Upper lobe of left lung (tissue), 6 donors: ENCODE data around the gene ABLIM3. TPM values are rescaled to one million over a fixed set of nuclear protein-coding genes. Genes with fewer than 3 reads are reported as not detected.
A peak's percentile ranks its signal among the peaks of the same experiment; 100 is the strongest.

ENCODE experiments used
- ATAC-seq, 2 donors: fragments of 200-7000 bp; cut with Tn5 transposase; one replicate each; pipeline ENCODE4 v1.9.1; 2022; ENCODE audit warnings: mild to moderate bottlenecking in 2 of 2, moderate library complexity in 2 of 2; ENCODE audit not compliant: low FRiP score in 2 of 2
- DNase-seq, 2 donors: peaks; one replicate each; pipeline ENCODE4 v3.0.0-alpha.2; 2019 to 2020
- H3K27ac ChIP-seq, 4 donors: fragments of 200-600 bp; sonication (generic); one replicate each; pipeline ENCODE4 v1.5.1; 2016 to 2019
- H3K27me3 ChIP-seq, 4 donors: fragments of 200-600 bp; sonication (generic); one replicate each; pipeline ENCODE4 v1.5.1; 2017 to 2019
- H3K36me3 ChIP-seq, 4 donors: fragments of 200-600 bp; sonication (generic); one replicate each; pipeline ENCODE4 v1.5.1; 2016 to 2019
- H3K4me1 ChIP-seq, 4 donors: fragments of 200-600 bp; sonication (generic); one replicate each; pipeline ENCODE4 v1.5.1; 2018 to 2019
- H3K4me3 ChIP-seq, 4 donors: fragments of 200-600 bp; sonication (generic); one replicate each; pipeline ENCODE4 v1.5.1; 2017 to 2019; ENCODE audit warnings: mild to moderate bottlenecking in 2 of 4, moderate library complexity in 1 of 4
- H3K9me3 ChIP-seq, 4 donors: fragments of 200-600 bp; sonication (generic); one replicate each; pipeline ENCODE4 v1.5.1; 2018 to 2019
- EP300 ChIP-seq, 4 donors: sonication (generic); formaldehyde crosslinking; IDR thresholded peaks; one replicate each; pipeline ENCODE4 v1.5.1; 2017; ENCODE audit warnings: antibody characterized with exemption in 4 of 4, control low read depth in 2 of 4
- POLR2A ChIP-seq, 4 donors: fragments of 450-650 bp; IDR thresholded peaks; one replicate each; pipeline ENCODE4 v1.5.1; 2016 to 2017; ENCODE audit warnings: antibody characterized with exemption in 4 of 4, mild to moderate bottlenecking in 2 of 4
- POLR2AphosphoS5 ChIP-seq, 2 donors: sonication (generic); formaldehyde crosslinking; IDR thresholded peaks; one replicate each; pipeline ENCODE4 v1.5.1; 2017; ENCODE audit warnings: antibody characterized with exemption in 2 of 2
- WGBS, 2 donors: methylation state at CpG; one replicate each; pipeline ENCODE4 v1.1.5; 2017 to 2018; 5-methylcytosine and 5-hydroxymethylcytosine counted together
- total RNA-seq, 6 donors: library from RNA; depleted of rRNA in 4 of 6; stranded (reverse); fragments of >200 nt in 4 of 6; gene quantifications; one replicate each; pipeline versions ENCODE4 v1.1.0 to v1.2.1, GENCODE V29; 2016 to 2021
- TF ChIP-seq, protein P1 (sequence below), 6 experiments: fragments of 450-650 bp in 4 of 6; fragments of 200-600 bp in 2 of 6; sonication (generic) in 2 of 6; IDR thresholded peaks; one replicate each; pipeline ENCODE4 v1.5.1; 2016 to 2019; ENCODE audit warnings: antibody characterized with exemption in 6 of 6
- donor health status: DM: no; HTN: no; CAD: no; lungs with moderate emphysema.
- donor health status: DM: no; HTN: yes; CAD: no; lungs with severe emphysema.

Gene ABLIM3
- total RNA-seq, 6 donors from 2014 or later, result 7.2 to 38.0 (median 21.0) TPM

DNA sequence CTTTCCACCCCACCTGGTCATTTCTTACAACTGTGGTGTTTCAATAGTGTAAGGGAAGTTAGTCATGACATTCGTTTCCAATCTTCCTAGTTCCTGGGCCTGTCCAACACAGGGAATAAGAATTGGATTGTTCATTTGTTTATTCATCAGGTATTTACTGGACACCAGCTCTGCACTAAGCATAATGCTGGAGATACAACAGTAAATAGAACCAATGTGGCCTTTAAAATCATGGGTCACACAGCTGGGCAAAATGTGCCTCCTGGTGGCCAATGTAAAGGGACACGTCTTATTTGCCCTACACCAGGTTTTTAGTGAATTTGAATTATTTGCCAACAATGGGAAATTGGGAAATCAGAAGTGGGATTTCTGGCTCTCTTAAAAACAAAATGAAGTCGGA is 10.4 kb downstream of the ABLIM3 start:
- Histone ChIP-seq H3K36me3 (no peaks in the 10 kb centered on the region), H3K9me3 (no peaks in the 10 kb centered on the region), H3K4me3 (no peak overlapping the region), H3K4me1 (peaks cover 40 to 49% (median 47%) of the 10 kb centered on the region in 4 donors), H3K27me3 (no peaks in the 10 kb centered on the region), H3K27ac (peak overlapping the region; percentile 2 to 58 (median 36))
- WGBS, 2 donors, result 63 to 70% methylated on average over 3 of the region's 3 CpGs
- DNase-seq, result no peak
- no peak for ATAC-seq
- TF ChIP-seq EP300 (IDR thresholded peaks at IDR 0.05), result no peak
- TF ChIP-seq, protein P1, sequence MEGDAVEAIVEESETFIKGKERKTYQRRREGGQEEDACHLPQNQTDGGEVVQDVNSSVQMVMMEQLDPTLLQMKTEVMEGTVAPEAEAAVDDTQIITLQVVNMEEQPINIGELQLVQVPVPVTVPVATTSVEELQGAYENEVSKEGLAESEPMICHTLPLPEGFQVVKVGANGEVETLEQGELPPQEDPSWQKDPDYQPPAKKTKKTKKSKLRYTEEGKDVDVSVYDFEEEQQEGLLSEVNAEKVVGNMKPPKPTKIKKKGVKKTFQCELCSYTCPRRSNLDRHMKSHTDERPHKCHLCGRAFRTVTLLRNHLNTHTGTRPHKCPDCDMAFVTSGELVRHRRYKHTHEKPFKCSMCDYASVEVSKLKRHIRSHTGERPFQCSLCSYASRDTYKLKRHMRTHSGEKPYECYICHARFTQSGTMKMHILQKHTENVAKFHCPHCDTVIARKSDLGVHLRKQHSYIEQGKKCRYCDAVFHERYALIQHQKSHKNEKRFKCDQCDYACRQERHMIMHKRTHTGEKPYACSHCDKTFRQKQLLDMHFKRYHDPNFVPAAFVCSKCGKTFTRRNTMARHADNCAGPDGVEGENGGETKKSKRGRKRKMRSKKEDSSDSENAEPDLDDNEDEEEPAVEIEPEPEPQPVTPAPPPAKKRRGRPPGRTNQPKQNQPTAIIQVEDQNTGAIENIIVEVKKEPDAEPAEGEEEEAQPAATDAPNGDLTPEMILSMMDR (IDR thresholded peaks at IDR 0.05), result peak in 1 of 6 experiments; percentile 7

DNA sequence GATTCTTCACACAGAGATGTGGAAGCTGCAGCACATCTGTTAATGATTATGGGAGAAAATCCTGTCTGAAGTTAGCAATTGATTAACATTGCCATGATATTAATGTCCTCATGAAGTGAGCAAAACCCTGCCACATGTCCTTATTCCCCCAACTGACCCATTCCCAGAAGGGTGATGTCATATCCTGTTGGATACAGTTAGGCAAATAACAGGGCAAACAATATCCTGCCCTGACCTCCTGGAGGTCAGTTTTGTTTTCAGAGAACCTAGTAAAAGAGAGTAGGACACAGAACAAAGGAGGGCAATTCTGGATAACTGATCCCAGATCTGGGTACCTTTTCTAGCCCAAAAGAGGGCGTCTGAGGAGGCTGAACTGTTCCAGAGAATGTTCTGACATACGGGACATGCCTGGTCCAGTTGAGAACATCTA is 11.0 kb downstream of the ABLIM3 start:
- peaks cover 40 to 49% (median 47%) of the 10 kb centered on the region in 4 donors for H3K4me1 ChIP-seq
- DNase-seq (no peak), ATAC-seq (no peak)
- TF ChIP-seq, protein P1 (IDR thresholded peaks at IDR 0.05), result no peak
- TF ChIP-seq EP300 (IDR thresholded peaks at IDR 0.05) (peak in 2 of 4 donors; percentile 18 to 71), POLR2A (IDR thresholded peaks at IDR 0.05) (no peak), POLR2AphosphoS5 (IDR thresholded peaks at IDR 0.05) (peak in 1 of 2 donors; percentile 62)
- no peaks in the 10 kb centered on the region for H3K9me3 ChIP-seq
- 56% methylated on average over 2 of the region's 2 CpGs; no CpG with 5 or more reads in 1 of the 2 donors for WGBS, 2 donors
- H3K4me3 ChIP-seq, result no peak overlapping the region
- H3K36me3 ChIP-seq, result no peaks in the 10 kb centered on the region
- no peaks in the 10 kb centered on the region for H3K27me3 ChIP-seq
- peak overlapping the region; percentile 2 to 60 (median 47) for H3K27ac ChIP-seq

DNA sequence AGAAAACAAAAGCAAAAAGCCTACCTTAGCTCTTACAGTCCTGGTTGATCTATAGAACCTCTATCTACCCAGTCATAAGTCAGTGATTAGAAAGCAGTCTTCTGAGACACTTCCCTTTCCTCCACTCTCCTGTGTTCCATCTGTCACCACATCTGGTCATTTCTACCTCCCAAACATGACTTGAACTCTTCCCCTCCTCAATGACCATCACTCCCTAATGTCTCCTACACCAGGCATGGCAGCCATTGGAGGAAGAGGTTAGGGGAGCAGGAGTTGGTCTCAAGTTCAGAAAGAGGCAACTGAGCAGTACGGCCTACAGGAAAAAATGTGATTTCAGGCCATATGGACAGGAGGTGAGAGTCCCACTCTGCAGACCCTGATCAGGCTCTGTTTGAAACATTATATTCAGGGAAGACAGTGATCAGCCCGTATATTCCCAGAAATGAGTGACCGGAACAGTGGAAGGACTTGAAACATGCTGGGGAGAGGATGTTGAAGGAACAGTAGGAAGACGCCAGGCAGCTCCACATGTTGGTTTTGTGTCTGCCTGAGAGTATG is 12.0 kb downstream of the ABLIM3 start:
- Histone ChIP-seq H3K4me1 (peaks cover 40 to 49% (median 47%) of the 10 kb centered on the region in 4 donors), H3K27me3 (no peaks in the 10 kb centered on the region), H3K4me3 (no peak overlapping the region), H3K27ac (peak overlapping the region; percentile 45 to 60 (median 52)), H3K9me3 (no peaks in the 10 kb centered on the region), H3K36me3 (no peaks in the 10 kb centered on the region)
- ATAC-seq, result no peak
- DNase-seq, result no peak
- TF ChIP-seq, protein P1 (IDR thresholded peaks at IDR 0.05), result no peak
- TF ChIP-seq EP300 (IDR thresholded peaks at IDR 0.05) (no peak), POLR2A (IDR thresholded peaks at IDR 0.05) (no peak), POLR2AphosphoS5 (IDR thresholded peaks at IDR 0.05) (no peak)
- 93 to 94% methylated on average over 4 of the region's 4 CpGs for WGBS, 2 donors

DNA sequence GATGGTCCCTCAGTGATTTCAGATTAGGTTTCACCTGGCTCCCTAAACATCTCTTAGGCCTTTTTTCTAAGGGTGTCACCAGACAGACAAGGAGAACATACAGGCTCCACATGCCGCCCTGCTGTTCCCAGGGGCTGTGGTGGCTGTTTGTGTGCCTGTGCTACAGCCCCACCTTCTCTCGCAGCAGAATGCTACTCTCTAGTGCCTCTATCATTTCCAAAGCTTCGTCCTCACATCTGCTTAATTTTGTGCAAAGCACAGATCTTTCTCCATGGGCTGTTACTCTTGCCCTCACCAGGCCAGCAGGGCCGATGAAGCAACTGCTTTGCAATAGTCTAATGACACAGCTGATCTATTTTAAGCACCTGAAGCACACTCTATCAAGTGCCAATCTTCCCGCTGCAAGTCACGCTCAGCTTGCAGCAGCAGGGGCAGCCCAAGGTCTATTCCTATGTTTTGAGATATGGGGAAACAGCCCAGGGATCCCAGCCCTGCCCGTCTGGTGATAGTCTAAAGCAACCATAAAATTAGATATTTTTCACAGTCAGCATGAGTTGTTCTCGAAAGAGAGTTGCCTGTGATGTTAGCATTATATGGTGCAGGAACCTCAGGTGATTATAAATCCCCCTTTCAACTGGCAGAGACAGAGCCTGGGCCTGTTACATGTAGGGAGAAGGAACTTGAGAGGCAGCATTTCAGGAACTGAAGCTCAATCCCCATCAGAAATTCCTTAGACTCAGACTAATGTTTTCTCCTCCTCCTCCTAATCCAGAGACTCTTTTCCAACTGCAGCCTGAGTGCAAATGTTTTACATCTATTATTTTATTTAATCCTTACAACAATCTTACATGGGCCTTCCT is 12.7 kb downstream of the ABLIM3 start:
- Histone ChIP-seq H3K36me3 (no peaks in the 10 kb centered on the region), H3K27me3 (no peaks in the 10 kb centered on the region), H3K27ac (peak overlapping the region; percentile 48 to 61 (median 58)), H3K4me3 (no peak overlapping the region), H3K4me1 (peaks cover 40 to 49% (median 47%) of the 10 kb centered on the region in 4 donors), H3K9me3 (no peaks in the 10 kb centered on the region)
- 42 to 45% methylated on average over 7 to 8 of the region's 8 CpGs for WGBS, 2 donors
- ATAC-seq, result peak; percentile 63 to 84
- peak in 1 of 2 donors; percentile 81 for DNase-seq
- TF ChIP-seq EP300 (IDR thresholded peaks at IDR 0.05), result peak in 2 of 4 donors; percentile 57 to 79
- peak in 1 of 2 donors; percentile 47 for TF ChIP-seq POLR2AphosphoS5 (IDR thresholded peaks at IDR 0.05)
- TF ChIP-seq, protein P1 (IDR thresholded peaks at IDR 0.05), result no peak
